Measurements from ENCODE around the gene METTL26.

The METTL26 gene

GRCh38 chr16:593807-594206, 42.3 kb downstream of the METTL26 start:
- DNase-seq = no peak

GRCh38 chr16:593406-593805, 42.7 kb downstream of the METTL26 start:
- peak in 1 of 2 experiments; percentile 47 for DNase-seq

GRCh38 chr16:592518-593306, 43.4 kb downstream of the METTL26 start:
- DNase-seq = peak in 1 of 2 experiments; percentile 47

GRCh38 chr16:591892-592517, 44.1 kb downstream of the METTL26 start:
- no peak for DNase-seq

- no peak for DNase-seq
These were observed 44.9 kb downstream of the METTL26 start for GRCh38 chr16:591231-591630.

- DNase-seq = no peak
These were observed 45.3 kb downstream of the METTL26 start for GRCh38 chr16:590815-591200.

- DNase-seq = no peak
These were observed 45.8 kb downstream of the METTL26 start for GRCh38 chr16:590188-590814.

- DNase-seq = peak; percentile 96
These were observed 46.4 kb downstream of the METTL26 start, which contains the start of gene RAB40C for GRCh38 chr16:589658-590187. TSS of gene RAB40C (plus strand) at chr16:590066. CDS start at chr16:590292, 226 bp downstream.

- DNase-seq = peak; percentile 92 to 94
These were observed 47.0 kb downstream of the METTL26 start for GRCh38 chr16:588889-589657.

GRCh38 chr16:588639-588888, 47.5 kb downstream of the METTL26 start:
- peak in 1 of 2 experiments; percentile 22 for DNase-seq

- DNase-seq = no peak
These were observed 49.2 kb downstream of the METTL26 start for GRCh38 chr16:586645-587590.

GRCh38 chr16:586047-586644, 50.0 kb downstream of the METTL26 start:
- no peak for DNase-seq

GRCh38 chr16:585351-585750, 50.8 kb downstream of the METTL26 start:
- no peak for DNase-seq
